Renal cortex interstitium (tissue), 11 donors: ENCODE results near the gene RAET1E. TPM values are rescaled to one million over a fixed set of nuclear protein-coding genes. Genes with fewer than 3 reads are reported as not detected.
"Not testable (repeated sequence)": the region's sequence is repeated elsewhere in the genome, so short reads cannot be mapped to it uniquely, and the experiment has no call there.

Source experiments
- DNase-seq, 11 donors: peaks; one replicate each; pipeline ENCODE4 v3.0.0-alpha.2; 2013; ENCODE audit warnings: low read depth in 9 of 11, low spot score in 4 of 11; ENCODE audit errors: extremely low read depth in 1 of 11
- polyA plus RNA-seq, 3 donors: library from polyadenylated mRNA; unstranded; fragments of 120-200 nt; gene quantifications; one replicate each; pipeline ENCODE4 v1.2.1, GENCODE V29; 2013; ENCODE audit not compliant: insufficient read length in 3 of 3

RAET1E gene
- polyA plus RNA-seq, 3 donors = 0.20 to 0.50 (median 0.30) TPM

DNA sequence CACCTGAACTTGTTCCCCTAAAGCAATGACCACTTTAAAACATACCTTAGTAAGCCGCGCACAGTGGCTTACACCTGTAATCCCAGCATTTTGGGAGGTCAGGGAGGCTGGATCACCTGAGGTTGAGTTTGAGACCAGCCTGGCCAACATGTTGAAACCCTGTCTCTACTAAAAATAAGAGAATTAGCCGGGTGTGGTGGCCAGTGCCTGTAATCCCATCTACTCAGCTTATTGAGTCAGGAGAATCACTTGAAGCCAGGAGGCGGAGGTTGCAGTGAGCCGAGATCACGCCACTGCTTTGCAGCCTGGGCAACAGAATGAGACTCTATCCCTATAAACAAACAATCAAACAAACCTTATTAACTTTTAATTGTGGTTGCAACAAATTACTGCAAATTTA lies 1.6 kb upstream of the RAET1E start:
- no peak for DNase-seq

DNA sequence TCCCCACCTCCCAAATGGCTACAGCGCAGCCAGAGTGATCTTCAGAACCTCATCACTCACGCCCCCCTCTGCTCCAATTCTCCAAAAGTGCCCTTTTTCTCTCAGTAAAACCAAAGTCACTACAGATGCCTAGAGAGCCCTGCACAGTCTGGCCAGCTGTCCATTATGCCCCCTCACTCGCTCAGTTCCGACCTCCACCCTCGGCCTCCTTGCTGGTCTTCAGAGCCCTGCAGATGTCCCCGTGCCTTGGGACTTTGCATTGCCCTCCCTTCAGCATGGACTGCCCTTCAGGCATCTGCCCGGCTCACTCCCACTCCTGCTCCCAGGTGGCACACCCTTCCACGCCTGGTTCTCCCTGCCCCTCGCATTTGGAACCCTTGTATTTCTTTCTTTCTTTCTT lies 1.1 kb upstream of the RAET1E start:
- no peak for DNase-seq

DNA sequence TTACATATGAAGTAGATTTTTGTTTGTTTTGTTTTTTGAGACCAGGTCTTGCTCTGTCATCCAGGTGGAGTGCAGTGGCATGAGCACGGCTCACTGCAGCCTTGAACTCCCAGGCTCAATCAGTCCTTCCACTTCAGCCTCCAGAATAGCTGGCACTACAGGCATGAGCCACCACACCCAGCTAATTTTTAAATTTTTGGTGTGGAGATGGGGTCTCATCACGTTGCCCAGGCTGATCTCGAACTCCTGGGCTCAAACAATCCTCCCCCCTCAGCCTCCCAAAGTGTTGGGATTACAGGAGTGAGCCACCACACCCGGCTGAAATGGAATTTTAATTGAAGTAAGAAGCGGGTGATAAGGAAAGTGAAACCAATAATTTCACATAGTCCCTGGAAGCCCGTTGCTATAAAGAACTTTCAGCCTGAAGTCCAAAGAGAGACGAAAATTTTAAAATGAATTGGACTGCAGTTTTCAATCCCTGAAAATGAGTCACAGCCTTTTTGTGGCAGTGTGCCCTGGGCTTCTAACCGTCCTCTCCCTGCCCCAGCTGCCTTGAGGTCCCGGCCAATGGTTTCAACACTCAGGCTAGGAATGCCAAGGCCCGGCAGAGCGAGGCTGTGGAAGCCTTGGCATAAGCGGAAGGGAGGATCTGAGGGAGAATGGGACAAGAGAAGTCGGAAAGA lies 757 bp downstream of the RAET1E start:
- DNase-seq = no peak

DNA sequence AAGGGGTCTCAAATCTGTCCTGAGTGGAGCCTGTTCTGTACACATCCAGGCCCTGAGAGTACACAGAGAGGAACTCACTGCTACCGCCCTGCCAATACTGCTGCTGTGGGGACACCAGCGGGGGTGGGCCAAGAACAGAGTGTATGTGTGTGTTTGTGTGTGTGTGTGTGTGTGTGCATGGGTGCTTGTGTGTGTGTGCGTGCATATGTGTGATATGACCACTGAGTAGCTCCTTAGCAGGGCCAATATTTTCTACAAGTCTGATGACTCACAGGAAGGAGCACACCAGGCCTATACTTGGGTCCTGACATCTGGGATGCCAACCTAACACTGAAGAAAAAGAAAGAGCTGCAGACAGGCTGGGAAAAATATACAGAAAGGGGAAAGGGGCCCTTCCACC lies 1.4 kb downstream of the RAET1E start:
- no peak for DNase-seq

DNA sequence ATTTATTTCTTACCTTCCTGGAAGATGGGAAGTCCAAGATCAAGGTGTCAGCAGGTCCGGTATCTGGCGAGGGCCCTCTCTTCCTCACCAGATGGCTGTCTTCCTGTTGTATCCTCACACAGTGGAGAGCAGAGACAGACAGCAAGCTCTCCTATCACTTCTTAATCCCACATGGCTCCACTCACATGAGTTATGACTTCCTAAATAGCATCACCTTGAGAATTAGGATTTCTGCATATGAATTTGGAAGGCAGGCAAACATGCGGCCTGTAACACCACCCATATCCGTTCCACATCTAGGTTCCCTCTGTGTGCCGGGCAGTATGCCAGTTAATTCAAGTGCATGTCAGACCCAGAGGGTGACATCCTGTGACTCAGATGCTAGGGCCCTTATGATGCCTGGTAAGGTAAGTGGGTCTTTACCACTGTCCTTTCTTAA lies 2.1 kb downstream of the RAET1E start:
- DNase-seq = peak in 1 of 11 donors; percentile 20

DNA sequence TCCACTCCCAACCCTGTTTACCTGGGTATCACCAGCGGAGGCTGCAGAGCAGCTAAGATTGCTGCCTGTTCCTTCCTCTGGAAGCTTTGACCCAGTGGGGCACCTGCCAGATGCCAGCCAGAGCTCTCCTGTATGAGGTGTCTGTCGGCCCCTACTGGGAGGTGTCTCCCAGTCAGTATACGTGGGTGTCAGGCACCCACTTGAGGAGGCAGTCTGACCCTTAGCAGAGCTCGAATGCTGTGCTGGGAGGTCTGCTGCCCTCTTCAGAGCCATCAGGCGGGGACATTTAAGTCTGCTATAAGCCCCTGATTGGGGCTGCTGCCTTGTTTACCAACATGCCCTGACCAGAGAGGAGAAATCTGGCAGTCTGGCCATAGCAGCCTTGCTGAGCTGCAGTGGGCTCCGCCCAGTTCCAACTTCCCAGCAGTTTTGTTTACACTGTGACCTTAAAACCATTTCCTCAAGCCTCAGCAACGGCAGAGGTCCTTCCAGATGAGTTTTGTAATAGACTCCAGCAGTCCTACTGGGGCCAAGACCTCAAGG lies 2.8 kb downstream of the RAET1E start:
- peak in 1 of 11 donors; percentile 14 for DNase-seq

DNA sequence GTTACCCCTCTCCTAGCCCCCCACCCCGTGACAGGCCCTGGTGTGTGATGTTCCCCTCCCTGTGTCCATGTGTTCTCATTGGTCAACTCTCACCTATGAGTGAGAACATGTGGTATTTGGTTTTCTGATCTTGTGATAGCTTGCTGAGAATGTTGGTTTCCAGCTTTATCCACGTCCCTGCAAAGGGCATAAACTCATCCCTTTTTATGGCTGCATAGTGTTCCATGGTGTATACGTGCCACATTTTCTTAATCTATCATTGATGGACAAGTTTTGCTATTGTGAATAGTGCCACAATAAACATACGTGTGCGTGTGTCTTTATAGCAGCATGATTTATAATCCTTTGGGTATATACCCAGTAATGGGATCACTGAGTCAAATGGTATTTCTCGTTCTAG lies 6.0 kb downstream of the RAET1E start:
- DNase-seq = not testable (repeated sequence)

DNA sequence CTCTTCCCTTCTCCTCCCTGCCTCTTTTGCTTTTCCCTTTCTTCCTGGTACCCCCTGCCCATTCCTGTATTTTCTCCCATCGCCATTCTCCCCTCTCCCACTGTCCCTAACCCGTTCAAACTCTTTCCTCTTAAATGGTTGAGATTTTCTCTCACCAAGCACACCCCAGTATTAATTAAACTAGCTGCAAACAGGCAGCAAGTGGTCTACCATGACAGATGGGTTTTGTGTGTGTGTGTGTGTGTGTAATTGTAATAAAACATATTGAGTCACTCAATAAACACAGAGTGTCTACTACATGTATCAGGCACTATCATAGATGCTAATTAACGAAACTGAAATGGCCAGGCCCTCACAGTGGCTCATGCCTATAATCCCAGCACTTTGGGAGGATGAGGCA lies 6.7 kb downstream of the RAET1E start:
- DNase-seq = no peak

DNA sequence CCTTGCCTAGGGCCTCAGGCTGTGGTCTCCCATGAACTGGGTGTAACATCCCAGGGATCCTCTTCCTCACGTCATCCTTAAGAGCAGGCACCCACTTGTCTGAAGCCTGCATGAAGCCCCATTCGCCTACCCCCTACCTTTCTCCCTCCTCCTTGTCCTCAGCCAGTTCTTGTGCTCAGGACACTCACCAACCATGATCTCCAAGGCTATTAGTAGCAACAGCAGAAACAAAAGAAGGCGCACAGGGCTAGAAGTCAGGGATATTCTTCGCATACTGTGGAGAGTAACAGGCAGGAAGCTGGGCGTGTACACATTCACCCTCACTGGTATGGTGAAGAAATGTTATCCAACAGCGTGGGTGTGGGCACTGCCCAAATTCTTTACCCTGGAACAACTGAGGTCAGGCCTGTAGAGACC lies 7.3 kb downstream of the RAET1E start:
- DNase-seq = no peak

DNA sequence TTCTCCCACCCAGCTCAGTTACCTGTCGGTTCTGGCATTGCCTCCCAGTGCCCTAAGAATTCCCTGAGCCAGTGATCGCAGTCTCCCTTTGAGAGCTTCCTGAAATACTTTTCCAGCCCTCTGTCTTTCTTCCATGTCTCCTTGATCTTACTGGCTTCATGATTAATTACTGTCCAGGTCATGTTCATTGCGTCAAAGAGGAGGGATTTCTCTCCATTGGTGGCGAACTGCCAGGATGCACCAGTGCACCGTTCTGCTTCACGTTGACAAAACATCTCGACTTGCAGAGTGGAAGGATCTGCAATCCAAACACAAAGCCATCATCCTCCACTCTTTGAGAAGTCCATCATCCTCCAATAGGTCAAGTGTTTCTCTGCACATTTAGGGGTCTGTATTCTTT lies 8.6 kb downstream of the RAET1E start:
- DNase-seq = no peak

DNA sequence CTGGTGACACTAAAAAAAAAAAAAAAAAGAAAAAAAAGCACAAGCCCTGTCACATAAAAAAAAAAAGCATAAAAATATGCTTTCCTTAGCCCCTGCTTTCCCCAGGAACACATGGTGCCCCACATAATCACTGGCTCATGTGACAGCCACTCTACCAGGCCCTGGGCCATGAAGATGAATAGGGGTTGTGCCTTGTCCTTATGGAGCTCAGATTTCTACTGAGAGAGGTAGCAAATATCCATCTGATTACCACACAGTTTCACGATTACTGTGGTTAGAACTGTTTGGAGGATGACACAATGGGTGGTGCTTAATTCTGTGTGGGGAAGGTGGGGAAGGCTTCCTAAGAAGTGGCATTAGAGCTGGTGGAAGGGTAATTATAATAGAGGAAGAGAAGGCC lies 9.3 kb downstream of the RAET1E start:
- no peak for DNase-seq

DNA sequence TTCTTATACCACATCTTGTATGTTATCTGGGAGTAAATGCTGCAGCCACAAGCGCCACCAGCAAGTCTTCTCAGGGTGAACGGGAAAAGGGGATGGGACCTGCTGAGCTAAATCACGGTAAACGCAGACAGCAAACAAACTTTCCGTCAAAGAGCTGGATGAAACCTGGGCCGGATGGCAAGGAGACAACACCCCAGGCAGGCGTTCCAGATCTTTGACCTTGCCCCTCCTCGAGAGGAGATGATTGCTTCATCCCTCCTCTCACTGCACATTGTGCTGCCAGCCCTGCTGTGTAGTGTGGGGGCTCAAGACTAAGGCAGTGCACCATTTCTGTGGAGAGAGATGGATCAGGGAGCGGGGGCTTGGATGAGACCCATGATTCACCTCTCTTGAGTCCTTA lies 9.8 kb downstream of the RAET1E start:
- no peak for DNase-seq

DNA sequence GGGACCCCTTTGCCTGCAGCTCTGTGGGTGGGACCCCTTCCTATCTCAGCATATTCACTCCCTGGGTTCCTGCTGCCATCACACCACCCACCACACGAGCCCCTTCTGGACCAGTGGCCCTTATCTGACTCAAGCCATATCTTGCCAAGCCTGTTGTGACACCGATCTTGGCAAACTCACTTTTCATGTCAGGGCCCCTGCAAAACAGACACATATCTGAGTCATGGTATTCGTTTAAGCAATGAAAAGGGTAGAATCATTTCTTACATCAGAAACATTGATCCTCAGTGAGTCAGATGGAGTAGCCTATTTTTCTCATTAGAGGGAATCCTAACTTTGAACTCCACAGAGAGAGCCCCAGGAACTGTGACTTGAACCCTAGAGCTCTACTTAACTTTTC lies 10.6 kb downstream of the RAET1E start:
- DNase-seq = no peak

DNA sequence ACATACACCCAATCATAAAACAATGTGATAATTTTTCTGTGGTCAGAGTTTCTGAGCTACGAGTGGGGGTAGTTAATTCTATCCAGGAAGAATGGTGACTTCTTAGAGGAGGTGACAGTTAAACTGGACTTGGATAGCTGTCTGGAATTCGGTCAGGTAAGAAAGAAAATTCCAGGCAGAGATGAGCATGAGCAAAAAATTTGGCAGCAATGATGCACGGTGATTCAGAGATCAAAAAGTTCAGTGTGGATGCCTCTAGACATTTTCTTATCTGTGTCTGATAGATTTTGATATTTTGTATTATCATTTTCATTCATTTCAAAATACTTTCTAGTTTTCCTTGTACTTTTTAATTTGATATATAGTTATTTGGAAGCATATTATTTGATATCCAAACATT lies 12.0 kb downstream of the RAET1E start:
- DNase-seq = no peak

DNA sequence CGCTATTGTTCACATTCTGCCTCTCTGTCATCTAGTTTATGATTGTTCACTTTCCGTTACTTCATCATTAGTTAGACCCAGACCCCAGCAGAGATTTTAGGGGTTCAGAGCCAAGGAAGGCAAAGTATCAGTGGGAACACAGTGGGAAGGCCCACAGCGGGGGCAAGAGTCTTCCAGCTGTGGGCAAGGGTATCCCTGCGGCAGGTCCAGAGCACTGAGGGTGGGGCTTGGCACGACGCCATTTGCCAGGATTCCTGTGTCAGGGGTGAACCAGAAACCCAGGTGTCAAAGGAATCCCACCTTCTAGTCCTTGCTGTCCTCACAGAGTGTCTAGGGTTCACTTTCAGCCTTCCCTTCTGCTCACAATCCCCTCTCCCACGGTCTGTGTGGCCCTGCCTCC lies 13.3 kb downstream of the RAET1E start:
- no peak for DNase-seq

DNA sequence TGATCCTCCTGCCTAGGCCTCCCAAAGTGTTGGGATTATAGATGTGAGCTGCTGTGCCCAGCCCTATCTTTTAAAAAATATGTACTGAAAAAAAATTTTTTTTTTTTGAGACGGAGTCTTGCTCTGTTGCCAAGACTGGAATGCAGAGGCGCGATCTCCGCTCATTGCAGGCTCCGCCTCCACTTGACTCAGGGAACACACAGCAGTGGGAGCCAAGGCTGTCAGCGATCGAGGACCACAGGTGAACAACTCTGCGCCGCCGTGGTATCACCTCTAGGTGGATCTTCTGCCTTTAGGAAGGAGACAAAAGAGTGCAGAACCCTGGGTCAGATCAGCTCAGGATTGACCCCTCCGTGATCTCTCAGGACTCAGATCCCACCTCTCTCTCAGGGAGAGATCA lies 13.7 kb downstream of the RAET1E start:
- no peak for DNase-seq

DNA sequence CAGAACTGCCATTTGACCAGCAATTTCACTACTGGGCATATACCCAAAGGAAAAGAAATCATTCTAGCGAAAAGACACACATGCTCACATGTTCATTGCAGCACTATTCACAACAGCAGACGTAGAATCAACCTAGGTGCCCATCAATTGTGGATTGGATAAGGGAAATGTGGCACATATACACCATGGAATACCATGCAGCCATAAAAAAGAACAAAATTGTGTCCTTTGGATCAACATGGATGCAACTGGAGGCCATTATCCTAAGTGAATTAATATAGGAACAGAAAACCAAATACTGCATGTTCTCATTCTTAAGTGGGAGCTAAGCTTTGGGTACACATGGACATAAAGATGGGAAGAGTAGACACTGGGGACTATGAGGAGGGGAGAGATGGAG lies 16.1 kb downstream of the RAET1E start:
- DNase-seq = no peak

DNA sequence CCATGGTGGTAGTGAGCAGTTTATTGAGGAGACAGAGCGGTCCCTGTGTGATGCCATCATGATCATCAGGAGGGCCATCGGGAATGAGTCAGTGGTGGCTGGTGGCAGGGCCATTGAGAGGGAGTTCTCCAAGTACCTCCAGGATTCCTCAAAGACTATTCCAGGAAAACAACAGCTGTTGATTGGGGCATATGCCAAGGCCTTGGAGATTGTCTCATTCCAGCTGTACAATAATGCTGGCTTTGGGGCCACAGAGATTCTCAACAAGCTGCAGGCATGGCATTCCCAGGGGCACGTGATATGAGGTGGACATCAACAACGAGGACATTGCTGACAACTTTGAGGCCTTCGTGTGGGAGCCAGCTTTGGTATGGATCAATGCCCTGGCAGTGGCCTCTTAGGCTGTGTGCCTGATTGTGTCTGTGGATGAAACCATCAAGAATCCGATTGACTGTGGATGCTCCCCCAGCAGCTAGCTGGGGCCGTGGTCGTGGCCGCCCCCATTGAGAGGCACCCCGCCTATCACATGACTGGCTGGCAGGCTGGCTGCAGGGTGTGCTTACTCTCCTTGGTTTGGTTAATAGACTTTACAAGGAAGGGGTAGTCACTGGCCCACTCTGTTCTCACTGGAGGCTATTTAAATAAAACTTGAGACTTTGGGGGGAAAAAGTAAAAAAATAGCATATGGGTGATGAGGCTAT lies 16.7 kb downstream of the RAET1E start:
- no peak for DNase-seq

DNA sequence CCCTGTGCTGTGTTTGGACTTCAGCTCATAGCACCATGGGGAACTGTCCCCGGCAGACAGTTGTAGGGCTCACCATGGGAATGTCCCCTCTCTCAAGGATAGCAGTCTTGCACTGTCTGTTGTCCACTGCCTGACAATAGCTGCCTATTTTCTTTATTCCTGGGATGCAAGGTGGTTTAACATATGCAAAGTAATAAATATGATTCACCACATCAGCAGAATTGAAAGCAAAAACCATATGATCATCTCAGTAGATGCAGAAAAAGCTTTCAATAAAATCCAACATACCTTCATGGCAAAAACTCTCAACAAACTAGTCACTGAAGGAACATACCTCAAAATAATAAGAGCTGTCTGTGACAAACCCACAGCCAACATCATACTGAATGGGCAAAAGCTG lies 20.3 kb downstream of the RAET1E start:
- no peak for DNase-seq

DNA sequence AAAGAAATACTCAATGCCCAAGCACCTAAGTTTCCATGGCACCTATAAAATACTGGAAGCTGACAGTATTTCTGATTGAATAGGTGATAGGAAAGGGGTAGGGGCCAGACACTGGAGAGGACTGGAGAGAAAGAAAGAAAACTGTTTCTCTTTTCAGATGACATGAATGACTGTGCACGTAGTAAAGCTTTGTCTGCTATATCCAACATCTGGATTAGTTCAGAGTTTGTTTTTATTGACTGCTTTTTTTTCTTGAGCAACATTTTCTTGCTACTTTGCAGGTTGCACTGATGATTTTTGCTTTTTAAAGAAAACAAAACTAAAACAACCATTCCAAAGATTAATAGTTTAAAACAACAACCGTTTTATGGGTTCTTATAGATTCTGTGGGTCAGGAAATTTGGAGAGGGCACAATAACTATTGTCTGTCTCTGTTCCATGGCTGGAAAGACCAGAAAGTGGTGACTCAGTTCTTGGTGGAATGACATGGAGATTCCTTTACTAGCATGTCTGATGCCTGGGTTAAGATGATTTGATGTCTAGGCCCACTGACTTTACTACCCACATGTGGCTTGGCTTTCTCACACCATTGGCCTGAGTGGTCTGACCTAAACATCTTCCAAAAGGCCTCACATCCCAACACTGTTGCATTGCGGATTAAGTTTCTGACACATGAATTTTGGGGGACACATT lies 21.5 kb downstream of the RAET1E start:
- no peak for DNase-seq
